Heart left ventricle (tissue), 16 donors: Measurements from ENCODE around the gene RPS24. TPM values are rescaled to one million over a fixed set of nuclear protein-coding genes. Genes with fewer than 3 reads are reported as not detected.

Experiments
- ATAC-seq, 4 donors: fragments of 200-7000 bp; cut with Tn5 transposase; one replicate each; pipeline ENCODE4 v1.9.1; 2020 to 2022; ENCODE audit warnings: moderate library complexity in 4 of 4, mild to moderate bottlenecking in 3 of 4, moderate number of reproducible peaks in 1 of 4
- DNase-seq, 5 donors: peaks; one replicate each; pipeline ENCODE4 v3.0.0-alpha.2; 2020
- H3K27ac ChIP-seq, 12 donors: fragments of 200-600 bp; sonication (generic) in 4 of 12; one replicate each; pipeline versions ENCODE4 v1.5.0 to v1.8.0; 2016 to 2022; ENCODE audit warnings: mild to moderate bottlenecking in 2 of 12
- H3K27me3 ChIP-seq, 9 donors: fragments of 200-600 bp; sonication (generic) in 2 of 9; one replicate each; pipeline versions ENCODE4 v1.5.1 to v1.8.0; 2016 to 2022; ENCODE audit warnings: mild to moderate bottlenecking in 3 of 9
- H3K36me3 ChIP-seq, 9 donors: fragments of 200-600 bp; sonication (generic) in 2 of 9; one replicate each; pipeline versions ENCODE4 v1.5.0 to v1.8.0; 2018 to 2022; ENCODE audit warnings: mild to moderate bottlenecking in 2 of 9
- H3K4me1 ChIP-seq, 12 donors: fragments of 200-600 bp; sonication (generic) in 4 of 12; one replicate each; pipeline versions ENCODE4 v1.5.0 to v1.8.0; 2016 to 2022; ENCODE audit warnings: mild to moderate bottlenecking in 3 of 12
- H3K4me3 ChIP-seq, 12 donors: fragments of 200-600 bp; sonication (generic) in 4 of 12; one replicate each; pipeline versions ENCODE4 v1.5.0 to v1.8.0; 2017 to 2022; ENCODE audit warnings: mild to moderate bottlenecking in 9 of 12, moderate library complexity in 4 of 12
- H3K9me3 ChIP-seq, 12 donors: fragments of 200-600 bp; sonication (generic) in 4 of 12; one replicate each; pipeline versions ENCODE4 v1.5.0 to v1.8.0; 2016 to 2022; ENCODE audit warnings: mild to moderate bottlenecking in 1 of 12
- POLR2A ChIP-seq, 2 donors: fragments of 450-650 bp; IDR thresholded peaks; one replicate each; pipeline ENCODE4 v1.6.1; 2017; ENCODE audit warnings: antibody characterized with exemption in 2 of 2, mild to moderate bottlenecking in 2 of 2, moderate library complexity in 2 of 2
- WGBS, 4 donors: extraction: QIAGEN DNeasy Blood & Tissue Kit in 2 of 4; methylation state at CpG; one replicate each; pipeline versions ENCODE4 v1.1.5 to v1.1.7; 2013 to 2018; 5-methylcytosine and 5-hydroxymethylcytosine counted together
- intact Hi-C, 10 donors: fragments of 100-400 bp; cut with DNase I; formaldehyde crosslinking; loops; one replicate each; pipeline versions ENCODE4 v1.11.1 to v1.14.2; 2022
- long read RNA-seq, 3 donors: library from polyadenylated mRNA; unstranded; transcript quantifications; one replicate each; pipeline ENCODE4 v2.0.0, GENCODE V29; 2020 to 2021
- polyA plus RNA-seq, 2 donors: library from polyadenylated mRNA; stranded (reverse); fragments of 200-250 nt; gene quantifications; one replicate each; pipeline ENCODE4 v1.2.3, GENCODE V29; 2013
- total RNA-seq, 9 donors: library from RNA; depleted of rRNA in 2 of 9; stranded (reverse); fragments of >200 nt in 2 of 9; fragmentation: NEBNext Ultra II Directional in 3 of 9; extraction: Animal tissue kit (Norgen Biotek cat#: 25700) in 3 of 9; gene quantifications; one replicate each; pipeline versions ENCODE4 v1.1.0 to v1.2.4, GENCODE V29; 2016 to 2023
- TF ChIP-seq, protein P1 (sequence below), 12 donors: fragments of 200-600 bp; sonication (generic) in 4 of 12; IDR thresholded peaks; one replicate each; pipeline versions ENCODE4 v1.5.0 to v1.8.0; 2018 to 2022; ENCODE audit warnings: antibody characterized with exemption in 12 of 12, mild to moderate bottlenecking in 5 of 12
- donor health status: ischemic (EF 13 %, LVEDD 7.1; RV severe dilation, severe dysfunction).
- donor health status: healthy with polysubstance abuse.
- donor health status: DM: no; HTN: yes; CAD: no.
- donor health status: DM: no; HTN: no; CAD: no.
- donor health status: ischemic (EF 25% LVEDD 6.9; RV normal size, moderate dysfunction).
- donor health status: ischemic (EF 25% LVEDD 5.7; RV mildly dilated, moderate dysfunction).
- donor health status: healthy.
- donor health status: DM: yes; HTN: yes; CAD: no.
- donor health status: ischemic (EF 35%, LVEDD 5.7; RV mildly dilated, moderate dysfunction).
- donor health status: nonischemic (EF 11% LVEDD 7.7; RV severe dilation, severe dysfunction).
- donor health status: DM: yes; HTN: yes; CAD: no.
- donor health status: PGD.
- donor health status: ischemic (EF 29% LVEDD 5.4; RV normal size, mild dysfunction).
- donor health status: nonischemic (EF 23%, LVEDD 6.1; RV moderate dilation, normal function).

The RPS24 gene
- total RNA-seq (1,000 to 10,000 TPM in 2 of 9 donors, 100 to 1,000 TPM in 7; 683 to 1,164 (median 896) TPM), polyA plus RNA-seq (1,000 to 10,000 TPM; 3,016 to 3,748 TPM)
- long read RNA-seq, donor 1, transcript RPS24-211 (1 exons, 2,146 nt): major isoform, 11 of 46 reads
- long read RNA-seq, donor 1, partial matches to known transcripts: 2 of 46 reads
- long read RNA-seq, donor 1, other reads (novel, unspliced or antisense): 30 of 46 reads
- long read RNA-seq, donor 2, partial matches to known transcripts: 1 of 12 reads
- long read RNA-seq, donor 2, other reads (novel, unspliced or antisense): 3 of 12 reads
- long read RNA-seq, donor 3, transcript RPS24-211 (1 exons, 2,146 nt): major isoform, 12 of 33 reads
- long read RNA-seq, donor 3, partial matches to known transcripts: 6 of 33 reads
- long read RNA-seq, donor 3, other reads (novel, unspliced or antisense): 13 of 33 reads

DNA sequence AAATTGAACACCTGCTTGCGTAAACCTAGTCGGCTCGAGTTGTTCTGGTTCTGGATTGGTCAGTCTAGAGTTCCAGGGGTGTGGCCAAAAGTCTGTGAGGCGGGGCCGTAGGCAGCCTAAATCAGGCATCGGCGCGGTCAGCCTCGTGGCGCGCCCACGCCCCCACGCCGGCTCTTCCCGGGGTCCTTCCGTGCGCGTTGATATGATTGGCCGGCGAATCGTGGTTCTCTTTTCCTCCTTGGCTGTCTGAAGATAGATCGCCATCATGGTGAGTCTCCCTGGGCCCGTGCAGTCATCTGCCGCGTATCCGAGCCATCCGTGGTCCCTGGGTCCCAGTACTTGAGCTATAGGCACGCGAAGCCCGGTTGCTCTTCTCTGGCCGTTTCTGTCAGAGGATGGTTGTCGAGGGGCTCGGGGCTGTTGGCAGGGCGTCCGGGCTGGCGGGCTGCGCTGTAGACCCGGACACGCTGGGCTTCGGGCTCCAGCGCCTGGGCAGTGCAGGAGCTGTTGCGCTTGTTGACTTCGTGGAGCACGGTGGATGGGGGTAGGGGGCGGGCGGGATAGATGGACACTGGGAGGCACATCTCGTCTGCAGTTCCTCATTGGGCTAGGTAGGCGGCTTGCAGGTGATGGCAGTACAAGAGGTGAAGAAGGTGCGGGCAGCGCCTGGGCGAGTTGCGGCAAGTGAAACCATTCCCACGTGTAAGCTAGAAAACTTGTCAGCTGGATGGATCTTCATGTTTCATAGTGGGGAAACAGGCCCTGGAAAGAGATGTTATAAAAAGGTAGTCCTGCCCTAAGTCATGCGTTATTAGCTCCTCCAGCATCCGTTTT, at the start of gene RPS24:
Gene RPS24 (plus strand): TSS at position 227 of the 834 bp plus-strand sequence. CDS start 39 bp downstream, at position 266.
- peak; percentile 95 to 97 (median 96) for ATAC-seq
- Histone ChIP-seq H3K27ac (peak within 1 kb of the TSS; percentile 1 to 85 (median 71)), H3K9me3 (no peaks in the 10 kb centered on the region), H3K36me3 (peaks cover 0 to 41% (median 38%) of the 10 kb centered on the region in 9 donors), H3K4me1 (peaks cover 5 to 53% (median 17%) of the 10 kb centered on the region in 12 donors), H3K27me3 (no peaks in the 10 kb centered on the region), H3K4me3 (peak within 1 kb of the TSS; percentile 58 to 92 (median 79))
- intact Hi-C loops: loop anchor here in 2 of 10 donors (5.0 to 10.0 kb wide), 2 partner anchors 941 to 1038 kb away; no protein-coding TSS in a partner anchor
- peak; percentile 94 to 97 (median 95) for DNase-seq
- TF ChIP-seq, protein P1, sequence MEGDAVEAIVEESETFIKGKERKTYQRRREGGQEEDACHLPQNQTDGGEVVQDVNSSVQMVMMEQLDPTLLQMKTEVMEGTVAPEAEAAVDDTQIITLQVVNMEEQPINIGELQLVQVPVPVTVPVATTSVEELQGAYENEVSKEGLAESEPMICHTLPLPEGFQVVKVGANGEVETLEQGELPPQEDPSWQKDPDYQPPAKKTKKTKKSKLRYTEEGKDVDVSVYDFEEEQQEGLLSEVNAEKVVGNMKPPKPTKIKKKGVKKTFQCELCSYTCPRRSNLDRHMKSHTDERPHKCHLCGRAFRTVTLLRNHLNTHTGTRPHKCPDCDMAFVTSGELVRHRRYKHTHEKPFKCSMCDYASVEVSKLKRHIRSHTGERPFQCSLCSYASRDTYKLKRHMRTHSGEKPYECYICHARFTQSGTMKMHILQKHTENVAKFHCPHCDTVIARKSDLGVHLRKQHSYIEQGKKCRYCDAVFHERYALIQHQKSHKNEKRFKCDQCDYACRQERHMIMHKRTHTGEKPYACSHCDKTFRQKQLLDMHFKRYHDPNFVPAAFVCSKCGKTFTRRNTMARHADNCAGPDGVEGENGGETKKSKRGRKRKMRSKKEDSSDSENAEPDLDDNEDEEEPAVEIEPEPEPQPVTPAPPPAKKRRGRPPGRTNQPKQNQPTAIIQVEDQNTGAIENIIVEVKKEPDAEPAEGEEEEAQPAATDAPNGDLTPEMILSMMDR (IDR thresholded peaks at IDR 0.05): no peak
- TF ChIP-seq POLR2A (IDR thresholded peaks at IDR 0.05): peak; percentile 16 to 80
- WGBS, 4 donors: 0 to 1% (median 1%) methylated on average over 42 to 55 of the region's 55 CpGs

DNA sequence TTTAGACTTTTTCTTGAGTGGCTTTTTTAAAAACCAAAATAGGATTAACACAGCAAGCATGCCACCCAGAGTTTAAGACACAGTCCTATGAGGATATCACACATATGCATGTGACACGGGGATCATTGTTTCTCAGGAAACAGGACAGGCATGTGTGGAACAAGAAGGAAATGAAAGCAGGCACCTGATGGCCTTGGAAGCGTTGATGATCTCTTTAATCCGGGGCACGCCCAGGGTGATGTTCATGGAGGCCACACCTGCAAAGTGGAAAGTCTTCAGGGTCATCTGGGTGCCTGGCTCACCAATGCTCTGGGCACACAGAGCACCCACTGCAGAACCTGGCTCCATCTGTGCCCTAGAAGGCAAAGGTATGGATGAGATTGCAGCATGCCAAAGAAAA, 48.7 kb upstream of the RPS24 start:
- peaks cover 2 to 99% (median 98%) of the 10 kb centered on the region in 9 donors for H3K36me3 ChIP-seq

DNA sequence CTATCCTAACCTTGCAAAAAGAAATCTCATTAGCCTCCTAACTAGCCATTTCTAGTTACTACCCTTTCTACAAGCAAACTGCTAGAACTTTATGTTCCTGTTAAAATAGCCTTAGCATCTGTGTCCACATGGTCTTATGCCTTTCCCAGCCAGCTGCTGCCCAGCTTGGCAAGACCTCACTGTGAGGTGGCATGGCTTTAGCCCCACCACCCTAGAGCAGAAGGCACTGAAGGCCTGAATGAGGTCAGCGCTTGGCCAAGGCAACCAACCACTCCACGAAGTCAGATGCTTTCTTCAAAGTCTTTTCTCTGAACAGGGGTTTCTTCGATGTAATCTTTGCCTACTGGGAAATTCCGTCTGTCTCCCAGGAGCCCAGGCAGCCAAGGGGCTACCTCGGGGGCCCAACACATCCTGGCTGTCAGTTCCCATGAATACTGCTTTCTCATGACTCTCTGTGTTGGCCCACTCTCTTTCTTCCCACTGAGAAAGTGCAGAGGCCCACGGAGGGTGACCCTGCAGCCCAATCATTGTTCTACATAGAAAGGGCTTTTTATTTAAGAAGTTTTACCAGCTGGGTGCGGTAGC, 45.9 kb upstream of the RPS24 start:
- Histone ChIP-seq H3K36me3 (peaks cover 2 to 100% (median 99%) of the 10 kb centered on the region in 9 donors), H3K9me3 (no peaks in the 10 kb centered on the region), H3K4me3 (no peak overlapping the region), H3K4me1 (peaks cover 0 to 25% (median 8%) of the 10 kb centered on the region in 12 donors), H3K27me3 (no peaks in the 10 kb centered on the region), H3K27ac (no peak overlapping the region)
- intact Hi-C loops: loop anchor here in 3 of 10 donors (5.0 to 10.0 kb wide), 3 partner anchors 60 to 140 kb away; partner anchors contain the start of gene DLG5 (in 2 of the 3)
- TF ChIP-seq, protein P1 (IDR thresholded peaks at IDR 0.05): no peak
- no peak for TF ChIP-seq POLR2A (IDR thresholded peaks at IDR 0.05)
- ATAC-seq (no peak), DNase-seq (no peak)
- 90 to 93% (median 90%) methylated on average over 7 of the region's 7 CpGs for WGBS, 4 donors

More for the DNA sequence above, 48.7 kb upstream of the RPS24 start:
- no peak for DNase-seq
- Histone ChIP-seq H3K27me3 (no peaks in the 10 kb centered on the region), H3K4me3 (no peak overlapping the region), H3K27ac (no peak overlapping the region), H3K9me3 (no peaks in the 10 kb centered on the region), H3K4me1 (peaks cover 0 to 25% (median 8%) of the 10 kb centered on the region in 12 donors)
- WGBS, 4 donors: 72 to 83% (median 79%) methylated on average over 4 of the region's 4 CpGs
- TF ChIP-seq, protein P1 (IDR thresholded peaks at IDR 0.05): no peak
- no peak for TF ChIP-seq POLR2A (IDR thresholded peaks at IDR 0.05)
- ATAC-seq: no peak
- intact Hi-C loops: loop anchor here in 4 of 10 donors (5.0 to 10.0 kb wide), 3 partner anchors 58 to 138 kb away; partner anchors contain the start of gene DLG5 (in 2 of the 4)
